Spleen (tissue), 7 donors: ENCODE results near the gene CCDC77.

Source experiments
- CTCF ChIP-seq, 11 experiments: fragments of 200-600 bp in 7 of 11; fragments of 450-650 bp in 4 of 11; sonication (generic) in 4 of 11; IDR thresholded peaks in 8 of 11; conservative IDR thresholded peaks in 3 of 11; 1 replicate in 7 of 11; 2 replicates in 4 of 11; pipeline versions ENCODE4 v1.4.0 to v1.8.0; 2016 to 2021; ENCODE audit warnings: antibody characterized with exemption in 11 of 11, inconsistent platforms in 4 of 11, mild to moderate bottlenecking in 1 of 11
- POLR2AphosphoS5 ChIP-seq, 3 donors: sonication (generic); formaldehyde crosslinking; IDR thresholded peaks; one replicate each; pipeline ENCODE4 v1.5.1; 2017; ENCODE audit warnings: antibody characterized with exemption in 3 of 3
- donor health status: DM: no; HTN: no; CAD: no; lungs with moderate emphysema.
- donor health status: DM: no; HTN: no; CAD: no.
- donor health status: DM: no; HTN: no; CAD: no.

GRCh38 chr12:461425-461824 is 60.0 kb downstream of the CCDC77 start:
- no peak for TF ChIP-seq CTCF (IDR thresholded peaks at IDR 0.05 in 8 of 11, conservative IDR thresholded peaks at IDR 0.05 in 3 of 11)
- TF ChIP-seq POLR2AphosphoS5 (IDR thresholded peaks at IDR 0.05), result no peak
